Panc1 (cell line): ENCODE measurements around the gene RENBP. TPM values are rescaled to one million over a fixed set of nuclear protein-coding genes. Genes with fewer than 3 reads are reported as not detected.

Source experiments
- ATAC-seq: fragments of 200-7000 bp; cut with Tn5 transposase; 2 replicates; pipeline ENCODE4 v1.9.1; 2020; ENCODE audit warnings: mild to moderate bottlenecking, moderate library complexity
- BruUV-seq: library from RNA; stranded (reverse); fragments of 400-500 nt; replicated peaks from 2 replicates; lab custom pipeline; 2021; lab: Mats Ljungman, UMichigan
- CTCF ChIA-PET: fragments of 300-600 bp; sonication (Branson Sonifier 250); formaldehyde crosslinking; loops from one replicate; lab custom pipeline; 2022; ENCODE audit warnings: antibody characterized with exemption; lab: Charles Lee
- POLR2A ChIA-PET: fragments of 300-600 bp; sonication (Branson Sonifier 250); formaldehyde crosslinking; loops from one replicate; lab custom pipeline; 2022; ENCODE audit warnings: antibody characterized with exemption; lab: Charles Lee
- DNase-seq: peaks from one replicate; pipeline ENCODE4 v3.0.0-alpha.2; 2010; ENCODE audit warnings: low read depth, low spot score
- H3K27ac ChIP-seq: 2 replicates; pipeline ENCODE4 v1.5.1; 2011; ENCODE audit warnings: mild to moderate bottlenecking, low read length, inconsistent platforms
- H3K27me3 ChIP-seq: fragments of 200-500 bp; sonication (Bioruptor generic); 2 replicates; pipeline ENCODE4 v1.6.0; 2014; ENCODE audit warnings: low read length, inconsistent platforms; ENCODE audit not compliant: control insufficient read depth, insufficient read depth
- H3K36me3 ChIP-seq: fragments of 200-500 bp; sonication (Bioruptor generic); 2 replicates; pipeline ENCODE4 v1.5.1; 2014; ENCODE audit warnings: inconsistent platforms, mild to moderate bottlenecking, low read length, moderate library complexity; ENCODE audit not compliant: control insufficient read depth, insufficient read depth
- H3K4me1 ChIP-seq: 2 replicates; pipeline ENCODE4 v1.5.1; 2011; ENCODE audit warnings: inconsistent platforms, mild to moderate bottlenecking, low read length, moderate library complexity; ENCODE audit not compliant: control insufficient read depth, insufficient read depth
- H3K4me3 ChIP-seq, 2 experiments: 2 replicates each; pipeline ENCODE4 v1.5.1; 2011 to 2012; ENCODE audit warnings: low read depth in 2 of 2, low read length in 2 of 2, mild to moderate bottlenecking in 2 of 2, inconsistent platforms in 1 of 2, moderate library complexity in 1 of 2
- H3K9me3 ChIP-seq: fragments of 200-500 bp; sonication (Bioruptor generic); 2 replicates; pipeline ENCODE4 v1.5.1; 2014; ENCODE audit warnings: low read depth, mild to moderate bottlenecking, inconsistent platforms, low read length, moderate library complexity; ENCODE audit not compliant: control insufficient read depth, insufficient read depth
- CTCF ChIP-seq: fragments of 450-650 bp; IDR thresholded peaks from 2 replicates; pipeline ENCODE4 v1.5.1; 2017; ENCODE audit warnings: mild to moderate bottlenecking
- POLR2AphosphoS5 ChIP-seq: IDR thresholded peaks from 2 replicates; pipeline ENCODE4 v1.6.1; 2012; ENCODE audit warnings: mild to moderate bottlenecking, low read depth, low read length, moderate library complexity
- SIN3A ChIP-seq: IDR thresholded peaks from 2 replicates; pipeline ENCODE4 v1.6.1; 2012; ENCODE audit warnings: low read depth, mild to moderate bottlenecking, low read length, moderate library complexity, borderline replicate concordance; ENCODE audit not compliant: insufficient read depth
- TCF7L2 ChIP-seq: IDR thresholded peaks from 2 replicates; pipeline ENCODE4 v1.6.1; 2011; ENCODE audit warnings: mild to moderate bottlenecking, low read depth, low read length, inconsistent platforms
- in situ Hi-C: cut with HindIII; loops from 2 replicates; pipeline ENCODE4 v1.10.0; 2016; ENCODE audit warnings: low sequenced_read_pairs, low pct_unique_long_range_greater_than_20kb
- intact Hi-C: fragments of 100-400 bp; cut with micrococcal nuclease; formaldehyde crosslinking; loops from one replicate; pipeline ENCODE4 v1.10.0; 2022; ENCODE audit not compliant: unreplicated experiment
- total RNA-seq: library from RNA; stranded (reverse); gene quantifications from one replicate; pipeline ENCODE4 v1.2.1, GENCODE V29; 2021; ENCODE audit not compliant: unreplicated experiment
- TF ChIP-seq, protein P1 (sequence below), 2 experiments: IDR thresholded peaks; 2 replicates each; pipeline ENCODE4 v1.6.1; 2011 to 2012; ENCODE audit warnings: low read depth in 2 of 2, control low read depth in 1 of 2, low read length in 1 of 2, mild to moderate bottlenecking in 1 of 2, moderate library complexity in 1 of 2; ENCODE audit not compliant: insufficient read depth in 1 of 2

The RENBP gene
- total RNA-seq, 1 experiment from 2014 or later = 0.62 TPM

- POLR2A ChIA-PET = no interaction called here
- no peak overlapping the region for H3K27ac ChIP-seq
These were observed 8.1 kb upstream of the RENBP start for GRCh38 chrX:153952373-153953026.

GRCh38 chrX:153951683-153952372 lies 7.4 kb upstream of the RENBP start:
- ATAC-seq = no peak
- no peak for TF ChIP-seq CTCF
- no peak for TF ChIP-seq TCF7L2
- TF ChIP-seq POLR2AphosphoS5 = no peak
- TF ChIP-seq, protein P1, sequence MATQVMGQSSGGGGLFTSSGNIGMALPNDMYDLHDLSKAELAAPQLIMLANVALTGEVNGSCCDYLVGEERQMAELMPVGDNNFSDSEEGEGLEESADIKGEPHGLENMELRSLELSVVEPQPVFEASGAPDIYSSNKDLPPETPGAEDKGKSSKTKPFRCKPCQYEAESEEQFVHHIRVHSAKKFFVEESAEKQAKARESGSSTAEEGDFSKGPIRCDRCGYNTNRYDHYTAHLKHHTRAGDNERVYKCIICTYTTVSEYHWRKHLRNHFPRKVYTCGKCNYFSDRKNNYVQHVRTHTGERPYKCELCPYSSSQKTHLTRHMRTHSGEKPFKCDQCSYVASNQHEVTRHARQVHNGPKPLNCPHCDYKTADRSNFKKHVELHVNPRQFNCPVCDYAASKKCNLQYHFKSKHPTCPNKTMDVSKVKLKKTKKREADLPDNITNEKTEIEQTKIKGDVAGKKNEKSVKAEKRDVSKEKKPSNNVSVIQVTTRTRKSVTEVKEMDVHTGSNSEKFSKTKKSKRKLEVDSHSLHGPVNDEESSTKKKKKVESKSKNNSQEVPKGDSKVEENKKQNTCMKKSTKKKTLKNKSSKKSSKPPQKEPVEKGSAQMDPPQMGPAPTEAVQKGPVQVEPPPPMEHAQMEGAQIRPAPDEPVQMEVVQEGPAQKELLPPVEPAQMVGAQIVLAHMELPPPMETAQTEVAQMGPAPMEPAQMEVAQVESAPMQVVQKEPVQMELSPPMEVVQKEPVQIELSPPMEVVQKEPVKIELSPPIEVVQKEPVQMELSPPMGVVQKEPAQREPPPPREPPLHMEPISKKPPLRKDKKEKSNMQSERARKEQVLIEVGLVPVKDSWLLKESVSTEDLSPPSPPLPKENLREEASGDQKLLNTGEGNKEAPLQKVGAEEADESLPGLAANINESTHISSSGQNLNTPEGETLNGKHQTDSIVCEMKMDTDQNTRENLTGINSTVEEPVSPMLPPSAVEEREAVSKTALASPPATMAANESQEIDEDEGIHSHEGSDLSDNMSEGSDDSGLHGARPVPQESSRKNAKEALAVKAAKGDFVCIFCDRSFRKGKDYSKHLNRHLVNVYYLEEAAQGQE (IDR thresholded peaks at IDR 0.05; ENCODE audit: insufficient read depth in 1 of 2, low read depth in 2 of 2, low read length in 1 of 2) = no peak
- H3K27me3 ChIP-seq = no peaks in the 10 kb centered on the region
- intact Hi-C loops (no loop called here), in situ Hi-C loops (no loop called here)
- CTCF ChIA-PET = interaction anchor here (0.6 to 1.2 kb wide), 3 partner anchors 26 to 199 kb away, joined by 3 to 6 read pairs (median 5); partner anchors contain the start of gene ARHGAP4
- H3K9me3 ChIP-seq = no peaks in the 10 kb centered on the region
- H3K4me1 ChIP-seq = peaks cover 22% of the 10 kb centered on the region
- POLR2A ChIA-PET = no interaction called here
- H3K4me3 ChIP-seq = no peak overlapping the region
- H3K36me3 ChIP-seq = peaks cover 2% of the 10 kb centered on the region
- BruUV-seq = no TSS peak
- no peak overlapping the region for H3K27ac ChIP-seq
- DNase-seq = no peak

More at GRCh38 chrX:153952373-153953026, 8.1 kb upstream of the RENBP start:
- Histone ChIP-seq H3K9me3 (no peaks in the 10 kb centered on the region), H3K36me3 (peaks cover 2% of the 10 kb centered on the region), H3K27me3 (no peaks in the 10 kb centered on the region), H3K4me3 (no peak overlapping the region), H3K4me1 (peaks cover 19% of the 10 kb centered on the region)
- in situ Hi-C loops = no loop called here
- BruUV-seq = no TSS peak
- intact Hi-C loops = no loop called here
- TF ChIP-seq TCF7L2 (no peak), SIN3A (no peak)
- TF ChIP-seq, protein P1 (IDR thresholded peaks at IDR 0.05; ENCODE audit: insufficient read depth in 1 of 2, low read depth in 2 of 2, low read length in 1 of 2) = no peak
- CTCF ChIA-PET = interaction anchor here (0.7 to 1.2 kb wide), 2 partner anchors 26 to 74 kb away, joined by 5 to 6 read pairs; partner anchors contain the start of gene ARHGAP4
- no peak for DNase-seq
- no peak for ATAC-seq
